Measurements from ENCODE around the gene ZNF619. TPM values are rescaled to one million over a fixed set of nuclear protein-coding genes. Genes with fewer than 3 reads are reported as not detected.
A peak's percentile ranks its signal among the peaks of the same experiment; 100 is the strongest.

ZNF619 gene
- total and polyA plus RNA-seq, 2 of the 13 experiments (the other 11 are each of a cell fraction or from before 2014, with no cell fraction given) = 0.83 to 5.2 TPM

- TF ChIP-seq ZNF563 (CRISPR knock-in tag; IDR thresholded peaks at IDR 0.05) (peak; percentile 31; the same call in 1 of the 2 replicates), KLF11 (CRISPR knock-in tag; IDR thresholded peaks at IDR 0.05) (0 out of 2 replicates have a peak, but pooled peaks have one; percentile 44), ZNF639 (CRISPR knock-in tag; conservative IDR thresholded peaks at IDR 0.05) (peak; percentile 60), ZNF136 (CRISPR knock-in tag; IDR thresholded peaks at IDR 0.05; ENCODE audit: low read depth) (peak; percentile 49; the same call in 1 of the 2 replicates), PHF20 (CRISPR knock-in tag; IDR thresholded peaks at IDR 0.05) (peak; percentile 91), NAIF1 (CRISPR knock-in tag; IDR thresholded peaks at IDR 0.05; ENCODE audit: borderline replicate concordance) (0 out of 2 replicates have a peak, but pooled peaks have one; percentile 64), ZNF501 (CRISPR knock-in tag; IDR thresholded peaks at IDR 0.05) (peak; percentile 94), ZBTB42 (CRISPR knock-in tag; IDR thresholded peaks at IDR 0.05) (peak; percentile 65; the same call in 1 of the 2 replicates), ZNF333 (CRISPR knock-in tag; IDR thresholded peaks at IDR 0.05; ENCODE audit: borderline replicate concordance) (peak; percentile 36; the same call in 1 of the 2 replicates), HCFC1 (IDR thresholded peaks at IDR 0.05; ENCODE audit: low read depth, low read length) (peak; percentile 48), ZNF235 (CRISPR knock-in tag; IDR thresholded peaks at IDR 0.05; ENCODE audit: borderline replicate concordance) (peak; percentile 30; the same call in 1 of the 2 replicates), XRCC5 (optimal IDR thresholded peaks at IDR 0.05; ENCODE audit: low read length) (peak; percentile 86), NBN (conservative IDR thresholded peaks at IDR 0.05) (no peak), ZNF761 (CRISPR knock-in tag; conservative IDR thresholded peaks at IDR 0.05) (0 out of 2 replicates have a peak, but pooled peaks have one; percentile 46), AKAP8 (CRISPR knock-in tag; IDR thresholded peaks at IDR 0.05) (0 out of 2 replicates have a peak, but pooled peaks have one; percentile 43)
- TF ChIP-seq, protein P1, sequence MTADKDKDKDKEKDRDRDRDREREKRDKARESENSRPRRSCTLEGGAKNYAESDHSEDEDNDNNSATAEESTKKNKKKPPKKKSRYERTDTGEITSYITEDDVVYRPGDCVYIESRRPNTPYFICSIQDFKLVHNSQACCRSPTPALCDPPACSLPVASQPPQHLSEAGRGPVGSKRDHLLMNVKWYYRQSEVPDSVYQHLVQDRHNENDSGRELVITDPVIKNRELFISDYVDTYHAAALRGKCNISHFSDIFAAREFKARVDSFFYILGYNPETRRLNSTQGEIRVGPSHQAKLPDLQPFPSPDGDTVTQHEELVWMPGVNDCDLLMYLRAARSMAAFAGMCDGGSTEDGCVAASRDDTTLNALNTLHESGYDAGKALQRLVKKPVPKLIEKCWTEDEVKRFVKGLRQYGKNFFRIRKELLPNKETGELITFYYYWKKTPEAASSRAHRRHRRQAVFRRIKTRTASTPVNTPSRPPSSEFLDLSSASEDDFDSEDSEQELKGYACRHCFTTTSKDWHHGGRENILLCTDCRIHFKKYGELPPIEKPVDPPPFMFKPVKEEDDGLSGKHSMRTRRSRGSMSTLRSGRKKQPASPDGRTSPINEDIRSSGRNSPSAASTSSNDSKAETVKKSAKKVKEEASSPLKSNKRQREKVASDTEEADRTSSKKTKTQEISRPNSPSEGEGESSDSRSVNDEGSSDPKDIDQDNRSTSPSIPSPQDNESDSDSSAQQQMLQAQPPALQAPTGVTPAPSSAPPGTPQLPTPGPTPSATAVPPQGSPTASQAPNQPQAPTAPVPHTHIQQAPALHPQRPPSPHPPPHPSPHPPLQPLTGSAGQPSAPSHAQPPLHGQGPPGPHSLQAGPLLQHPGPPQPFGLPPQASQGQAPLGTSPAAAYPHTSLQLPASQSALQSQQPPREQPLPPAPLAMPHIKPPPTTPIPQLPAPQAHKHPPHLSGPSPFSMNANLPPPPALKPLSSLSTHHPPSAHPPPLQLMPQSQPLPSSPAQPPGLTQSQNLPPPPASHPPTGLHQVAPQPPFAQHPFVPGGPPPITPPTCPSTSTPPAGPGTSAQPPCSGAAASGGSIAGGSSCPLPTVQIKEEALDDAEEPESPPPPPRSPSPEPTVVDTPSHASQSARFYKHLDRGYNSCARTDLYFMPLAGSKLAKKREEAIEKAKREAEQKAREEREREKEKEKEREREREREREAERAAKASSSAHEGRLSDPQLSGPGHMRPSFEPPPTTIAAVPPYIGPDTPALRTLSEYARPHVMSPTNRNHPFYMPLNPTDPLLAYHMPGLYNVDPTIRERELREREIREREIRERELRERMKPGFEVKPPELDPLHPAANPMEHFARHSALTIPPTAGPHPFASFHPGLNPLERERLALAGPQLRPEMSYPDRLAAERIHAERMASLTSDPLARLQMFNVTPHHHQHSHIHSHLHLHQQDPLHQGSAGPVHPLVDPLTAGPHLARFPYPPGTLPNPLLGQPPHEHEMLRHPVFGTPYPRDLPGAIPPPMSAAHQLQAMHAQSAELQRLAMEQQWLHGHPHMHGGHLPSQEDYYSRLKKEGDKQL (CRISPR knock-in tag; IDR thresholded peaks at IDR 0.05; ENCODE audit: low read depth) = no peak
- TF ChIP-seq, protein P2, sequence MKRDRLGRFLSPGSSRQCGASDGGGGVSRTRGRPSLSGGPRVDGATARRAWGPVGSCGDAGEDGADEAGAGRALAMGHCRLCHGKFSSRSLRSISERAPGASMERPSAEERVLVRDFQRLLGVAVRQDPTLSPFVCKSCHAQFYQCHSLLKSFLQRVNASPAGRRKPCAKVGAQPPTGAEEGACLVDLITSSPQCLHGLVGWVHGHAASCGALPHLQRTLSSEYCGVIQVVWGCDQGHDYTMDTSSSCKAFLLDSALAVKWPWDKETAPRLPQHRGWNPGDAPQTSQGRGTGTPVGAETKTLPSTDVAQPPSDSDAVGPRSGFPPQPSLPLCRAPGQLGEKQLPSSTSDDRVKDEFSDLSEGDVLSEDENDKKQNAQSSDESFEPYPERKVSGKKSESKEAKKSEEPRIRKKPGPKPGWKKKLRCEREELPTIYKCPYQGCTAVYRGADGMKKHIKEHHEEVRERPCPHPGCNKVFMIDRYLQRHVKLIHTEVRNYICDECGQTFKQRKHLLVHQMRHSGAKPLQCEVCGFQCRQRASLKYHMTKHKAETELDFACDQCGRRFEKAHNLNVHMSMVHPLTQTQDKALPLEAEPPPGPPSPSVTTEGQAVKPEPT (CRISPR knock-in tag; IDR thresholded peaks at IDR 0.05; ENCODE audit: low read depth) = no peak; the same call in 1 of the 2 replicates
- TF ChIP-seq, protein P3, sequence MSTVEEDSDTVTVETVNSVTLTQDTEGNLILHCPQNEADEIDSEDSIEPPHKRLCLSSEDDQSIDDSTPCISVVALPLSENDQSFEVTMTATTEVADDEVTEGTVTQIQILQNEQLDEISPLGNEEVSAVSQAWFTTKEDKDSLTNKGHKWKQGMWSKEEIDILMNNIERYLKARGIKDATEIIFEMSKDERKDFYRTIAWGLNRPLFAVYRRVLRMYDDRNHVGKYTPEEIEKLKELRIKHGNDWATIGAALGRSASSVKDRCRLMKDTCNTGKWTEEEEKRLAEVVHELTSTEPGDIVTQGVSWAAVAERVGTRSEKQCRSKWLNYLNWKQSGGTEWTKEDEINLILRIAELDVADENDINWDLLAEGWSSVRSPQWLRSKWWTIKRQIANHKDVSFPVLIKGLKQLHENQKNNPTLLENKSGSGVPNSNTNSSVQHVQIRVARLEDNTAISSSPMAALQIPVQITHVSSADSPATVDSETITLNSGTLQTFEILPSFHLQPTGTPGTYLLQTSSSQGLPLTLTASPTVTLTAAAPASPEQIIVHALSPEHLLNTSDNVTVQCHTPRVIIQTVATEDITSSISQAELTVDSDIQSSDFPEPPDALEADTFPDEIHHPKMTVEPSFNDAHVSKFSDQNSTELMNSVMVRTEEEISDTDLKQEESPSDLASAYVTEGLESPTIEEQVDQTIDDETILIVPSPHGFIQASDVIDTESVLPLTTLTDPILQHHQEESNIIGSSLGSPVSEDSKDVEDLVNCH (CRISPR knock-in tag; IDR thresholded peaks at IDR 0.05) = no peak
Measured at GRCh38 chr3:40505599-40506462, 28.9 kb downstream of the ZNF619 start, which contains the start of gene ZNF620 (continued).

All from HepG2 (cell line).